Neural cell (in vitro differentiated cells): ENCODE data around the gene UBAP1L. TPM values are rescaled to one million over a fixed set of nuclear protein-coding genes. Genes with fewer than 3 reads are reported as not detected.

Experiments used
- H2AFZ ChIP-seq: fragments of 200-600, 300-800 bp; sonication (generic), shearing (Covaris generic); 2 replicates; pipeline ENCODE4 v1.6.0; 2014; ENCODE audit warnings: low read depth, mild to moderate bottlenecking, antibody characterized with exemption, low read length, moderate library complexity
- H3F3A ChIP-seq: fragments of 200-600 bp; shearing (Covaris generic); 2 replicates; pipeline ENCODE4 v1.6.1; 2016; ENCODE audit warnings: mild to moderate bottlenecking, moderate library complexity, mixed read lengths, antibody characterized with exemption, low read length; ENCODE audit not compliant: insufficient read depth, poor library complexity, severe bottlenecking
- H3K27ac ChIP-seq: fragments of 200-600, 300-800 bp; sonication (generic), shearing (Covaris generic); 2 replicates; pipeline ENCODE4 v1.5.1; 2014; ENCODE audit warnings: mild to moderate bottlenecking, low read length, moderate library complexity
- H3K27me3 ChIP-seq: fragments of 300-800, 200-600 bp; sonication (generic), shearing (Covaris generic); 2 replicates; pipeline ENCODE4 v1.6.0; 2014; ENCODE audit warnings: mild to moderate bottlenecking, low read depth, low read length, moderate library complexity; ENCODE audit not compliant: insufficient read depth
- H3K36me3 ChIP-seq: fragments of 300-800, 200-600 bp; sonication (generic), shearing (Covaris generic); 2 replicates; pipeline ENCODE4 v1.5.1; 2014; ENCODE audit warnings: mild to moderate bottlenecking, antibody characterized with exemption, low read length, moderate library complexity; ENCODE audit not compliant: insufficient read depth
- H3K4me2 ChIP-seq: fragments of 300-800, 200-600 bp; sonication (generic), shearing (Covaris generic); 2 replicates; pipeline ENCODE4 v1.6.0; 2014; ENCODE audit warnings: mild to moderate bottlenecking, low read length
- H3K4me3 ChIP-seq: fragments of 300-800, 200-600 bp; sonication (generic), shearing (Covaris generic); 2 replicates; pipeline ENCODE4 v1.5.1; 2014; ENCODE audit warnings: mild to moderate bottlenecking, low read length, moderate library complexity
- H3K79me2 ChIP-seq: fragments of 200-600 bp; shearing (Covaris generic); replicated peaks from 2 replicates; pipeline ENCODE4 v1.6.0; 2014; ENCODE audit warnings: mild to moderate bottlenecking, low read length, moderate library complexity; ENCODE audit not compliant: insufficient read depth
- H3K9ac ChIP-seq: fragments of 300-800, 200-600 bp; sonication (generic), shearing (Covaris generic); 2 replicates; pipeline ENCODE4 v1.6.1; 2016; ENCODE audit warnings: mild to moderate bottlenecking, low read length, mixed read lengths
- H3K9me2 ChIP-seq: fragments of 200-600 bp; shearing (Covaris generic); 2 replicates; pipeline ENCODE4 v1.6.1; 2016; ENCODE audit warnings: mild to moderate bottlenecking, low read length, mixed read lengths; ENCODE audit not compliant: insufficient read depth
- H3K9me3 ChIP-seq: fragments of 200-600, 300-800 bp; sonication (generic), shearing (Covaris generic); 2 replicates; pipeline ENCODE4 v1.6.1; 2016; ENCODE audit warnings: mild to moderate bottlenecking, mixed run types, low read length, moderate library complexity, mixed read lengths
- H4K20me1 ChIP-seq: fragments of 200-600 bp; shearing (Covaris generic); 2 replicates; pipeline ENCODE4 v1.6.1; 2016; ENCODE audit warnings: mild to moderate bottlenecking, mixed run types; ENCODE audit not compliant: insufficient read depth
- EP300 ChIP-seq: fragments of 450-650 bp; conservative IDR thresholded peaks from 2 replicates; pipeline ENCODE4 v1.6.1; 2014; ENCODE audit warnings: antibody characterized with exemption, mild to moderate bottlenecking, moderate library complexity; ENCODE audit not compliant: poor library complexity, severe bottlenecking
- EZH2 ChIP-seq: fragments of 200-600, 300-800 bp; shearing (Covaris generic), sonication (generic); IDR thresholded peaks from 2 replicates; pipeline ENCODE4 v1.6.1; 2014; ENCODE audit warnings: antibody characterized with exemption, low read length, borderline replicate concordance, mild to moderate bottlenecking; ENCODE audit not compliant: insufficient read depth, poor library complexity, severe bottlenecking
- MXI1 ChIP-seq: fragments of 450-650 bp; conservative IDR thresholded peaks from 2 replicates; pipeline ENCODE4 v1.6.1; 2014; ENCODE audit warnings: antibody characterized with exemption, mild to moderate bottlenecking; ENCODE audit not compliant: poor library complexity, severe bottlenecking
- POLR2AphosphoS5 ChIP-seq: IDR thresholded peaks from 2 replicates; pipeline ENCODE4 v1.6.1; 2012
- RAD21 ChIP-seq: fragments of 450-650 bp; conservative IDR thresholded peaks from 2 replicates; pipeline ENCODE4 v1.6.1; 2014; ENCODE audit warnings: antibody characterized with exemption, mild to moderate bottlenecking, moderate library complexity
- SMC3 ChIP-seq: fragments of 450-650 bp; conservative IDR thresholded peaks from 2 replicates; pipeline ENCODE4 v1.6.1; 2014; ENCODE audit warnings: antibody characterized with exemption, mild to moderate bottlenecking, moderate library complexity; ENCODE audit not compliant: poor library complexity
- TAF1 ChIP-seq: IDR thresholded peaks from 2 replicates; pipeline ENCODE4 v1.6.1; 2012; ENCODE audit warnings: low read depth
- polyA plus RNA-seq: library from polyadenylated mRNA; depleted of rRNA; stranded (reverse); fragments of >200 nt; gene quantifications from 2 replicates; pipeline ENCODE4 v1.2.3, GENCODE V29; 2014
- TF ChIP-seq, protein P1 (sequence below): IDR thresholded peaks from 2 replicates; pipeline ENCODE4 v1.6.1; 2012; ENCODE audit warnings: borderline replicate concordance
- TF ChIP-seq, protein P2 (sequence below): fragments of 450-650 bp; IDR thresholded peaks from 2 replicates; pipeline ENCODE4 v1.5.1; 2014; ENCODE audit warnings: antibody characterized with exemption, mild to moderate bottlenecking, moderate library complexity; ENCODE audit not compliant: poor library complexity, severe bottlenecking

UBAP1L gene
- polyA plus RNA-seq, 1 donor from 2014 or later, result 10.3 TPM

GRCh38 chr15:65105038-65105437 lies 10.0 kb downstream of the UBAP1L start:
- Histone ChIP-seq H3K27ac (no peak overlapping the region), H3F3A (no peaks in the 10 kb centered on the region), H2AFZ (no peak overlapping the region), H3K9me3 (no peaks in the 10 kb centered on the region), H3K36me3 (no peaks in the 10 kb centered on the region), H3K27me3 (peaks cover 14% of the 10 kb centered on the region), H3K4me3 (no peak overlapping the region), H4K20me1 (no peaks in the 10 kb centered on the region), H3K79me2 (no peaks in the 10 kb centered on the region), H3K9ac (no peak overlapping the region), H3K9me2 (no peaks in the 10 kb centered on the region), H3K4me2 (no peak overlapping the region)
- TF ChIP-seq TAF1, result no peak

DNA sequence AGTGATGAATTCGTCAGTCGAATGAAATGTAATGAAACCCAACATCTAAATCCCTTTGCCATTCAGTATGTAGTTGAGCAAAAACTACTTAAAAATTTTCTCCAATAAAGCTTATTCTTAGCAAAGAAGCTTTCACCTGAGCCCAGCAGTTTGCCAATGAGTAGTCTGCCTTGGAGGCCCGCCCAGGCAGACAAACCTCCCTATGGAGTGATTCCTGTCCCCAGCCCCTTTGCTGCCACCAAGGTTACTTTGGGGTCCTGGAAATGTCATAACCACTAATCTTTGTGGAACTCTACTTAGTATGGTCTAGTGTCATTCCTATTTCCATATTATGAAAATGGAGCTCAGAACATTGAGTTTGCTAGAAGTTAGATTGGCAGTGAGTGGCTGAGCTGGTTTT lies 12.1 kb downstream of the UBAP1L start:
- Histone ChIP-seq H3K27me3 (peaks cover 14% of the 10 kb centered on the region), H2AFZ (no peak overlapping the region), H3K36me3 (no peaks in the 10 kb centered on the region), H3K9me2 (no peaks in the 10 kb centered on the region), H3K9me3 (no peaks in the 10 kb centered on the region), H3K79me2 (no peaks in the 10 kb centered on the region), H3K4me3 (no peak overlapping the region), H3K27ac (no peak overlapping the region), H4K20me1 (no peaks in the 10 kb centered on the region), H3F3A (no peaks in the 10 kb centered on the region), H3K9ac (no peak overlapping the region), H3K4me2 (no peak overlapping the region)
- TF ChIP-seq TAF1 (no peak), SMC3 (no peak), EP300 (no peak), EZH2 (no peak), MXI1 (no peak), POLR2AphosphoS5 (no peak), RAD21 (no peak)
- TF ChIP-seq, protein P1, sequence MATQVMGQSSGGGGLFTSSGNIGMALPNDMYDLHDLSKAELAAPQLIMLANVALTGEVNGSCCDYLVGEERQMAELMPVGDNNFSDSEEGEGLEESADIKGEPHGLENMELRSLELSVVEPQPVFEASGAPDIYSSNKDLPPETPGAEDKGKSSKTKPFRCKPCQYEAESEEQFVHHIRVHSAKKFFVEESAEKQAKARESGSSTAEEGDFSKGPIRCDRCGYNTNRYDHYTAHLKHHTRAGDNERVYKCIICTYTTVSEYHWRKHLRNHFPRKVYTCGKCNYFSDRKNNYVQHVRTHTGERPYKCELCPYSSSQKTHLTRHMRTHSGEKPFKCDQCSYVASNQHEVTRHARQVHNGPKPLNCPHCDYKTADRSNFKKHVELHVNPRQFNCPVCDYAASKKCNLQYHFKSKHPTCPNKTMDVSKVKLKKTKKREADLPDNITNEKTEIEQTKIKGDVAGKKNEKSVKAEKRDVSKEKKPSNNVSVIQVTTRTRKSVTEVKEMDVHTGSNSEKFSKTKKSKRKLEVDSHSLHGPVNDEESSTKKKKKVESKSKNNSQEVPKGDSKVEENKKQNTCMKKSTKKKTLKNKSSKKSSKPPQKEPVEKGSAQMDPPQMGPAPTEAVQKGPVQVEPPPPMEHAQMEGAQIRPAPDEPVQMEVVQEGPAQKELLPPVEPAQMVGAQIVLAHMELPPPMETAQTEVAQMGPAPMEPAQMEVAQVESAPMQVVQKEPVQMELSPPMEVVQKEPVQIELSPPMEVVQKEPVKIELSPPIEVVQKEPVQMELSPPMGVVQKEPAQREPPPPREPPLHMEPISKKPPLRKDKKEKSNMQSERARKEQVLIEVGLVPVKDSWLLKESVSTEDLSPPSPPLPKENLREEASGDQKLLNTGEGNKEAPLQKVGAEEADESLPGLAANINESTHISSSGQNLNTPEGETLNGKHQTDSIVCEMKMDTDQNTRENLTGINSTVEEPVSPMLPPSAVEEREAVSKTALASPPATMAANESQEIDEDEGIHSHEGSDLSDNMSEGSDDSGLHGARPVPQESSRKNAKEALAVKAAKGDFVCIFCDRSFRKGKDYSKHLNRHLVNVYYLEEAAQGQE, result no peak
- TF ChIP-seq, protein P2, sequence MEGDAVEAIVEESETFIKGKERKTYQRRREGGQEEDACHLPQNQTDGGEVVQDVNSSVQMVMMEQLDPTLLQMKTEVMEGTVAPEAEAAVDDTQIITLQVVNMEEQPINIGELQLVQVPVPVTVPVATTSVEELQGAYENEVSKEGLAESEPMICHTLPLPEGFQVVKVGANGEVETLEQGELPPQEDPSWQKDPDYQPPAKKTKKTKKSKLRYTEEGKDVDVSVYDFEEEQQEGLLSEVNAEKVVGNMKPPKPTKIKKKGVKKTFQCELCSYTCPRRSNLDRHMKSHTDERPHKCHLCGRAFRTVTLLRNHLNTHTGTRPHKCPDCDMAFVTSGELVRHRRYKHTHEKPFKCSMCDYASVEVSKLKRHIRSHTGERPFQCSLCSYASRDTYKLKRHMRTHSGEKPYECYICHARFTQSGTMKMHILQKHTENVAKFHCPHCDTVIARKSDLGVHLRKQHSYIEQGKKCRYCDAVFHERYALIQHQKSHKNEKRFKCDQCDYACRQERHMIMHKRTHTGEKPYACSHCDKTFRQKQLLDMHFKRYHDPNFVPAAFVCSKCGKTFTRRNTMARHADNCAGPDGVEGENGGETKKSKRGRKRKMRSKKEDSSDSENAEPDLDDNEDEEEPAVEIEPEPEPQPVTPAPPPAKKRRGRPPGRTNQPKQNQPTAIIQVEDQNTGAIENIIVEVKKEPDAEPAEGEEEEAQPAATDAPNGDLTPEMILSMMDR, result no peak
